ENCODE data around the gene MDC1. TPM values are rescaled to one million over a fixed set of nuclear protein-coding genes. Genes with fewer than 3 reads are reported as not detected.

The MDC1 gene
- total and polyA plus RNA-seq, 2 donors (not counting 3 experiments of a cell fraction or from before 2014, with no cell fraction given) = 16.8 to 42.3 TPM

DNA sequence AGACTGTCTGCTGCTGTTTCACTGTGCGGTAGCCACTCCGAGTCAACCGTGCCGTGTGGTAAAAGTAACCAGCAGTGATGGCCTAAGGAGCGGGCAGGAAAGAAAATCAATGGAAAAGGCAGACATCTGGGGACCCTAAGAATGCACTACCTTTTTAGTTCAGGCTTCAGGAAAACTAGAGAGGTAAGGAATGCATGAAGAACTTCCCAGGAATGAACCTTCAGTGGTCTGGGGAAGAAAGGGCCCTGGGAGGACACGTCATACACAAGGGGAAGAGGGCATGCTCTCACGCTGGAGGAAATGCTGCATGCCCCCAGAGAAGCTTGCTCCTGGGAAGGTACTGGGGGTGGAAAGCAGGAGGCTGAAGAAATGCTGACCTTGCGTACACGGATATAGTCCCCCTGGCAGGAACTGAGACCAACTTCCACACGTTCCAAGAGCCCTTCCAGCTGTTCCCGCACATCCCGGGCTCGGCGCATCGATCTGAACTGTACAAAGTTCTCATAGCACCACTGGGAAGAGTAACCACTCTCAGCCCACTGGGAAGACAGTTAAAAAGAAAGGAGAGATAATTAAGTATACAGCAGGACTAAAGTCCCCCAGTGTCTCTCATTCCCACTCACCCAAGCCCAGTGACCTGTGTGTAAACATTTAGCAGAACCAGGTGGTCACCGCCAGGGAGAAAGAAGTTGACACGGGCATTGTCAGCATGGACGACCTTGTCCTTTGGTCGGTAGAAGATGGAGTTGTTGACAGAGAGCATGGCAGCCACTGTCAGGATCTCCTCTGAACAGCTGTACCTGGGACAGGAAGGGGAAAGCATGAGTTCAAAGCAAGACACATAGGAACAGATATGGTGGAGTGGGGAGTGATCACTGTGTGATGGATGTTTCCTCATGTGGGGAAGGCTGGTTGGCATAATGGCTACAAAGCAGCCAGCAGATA lies 62.0 kb downstream of the MDC1 start:
- TF ChIP-seq FOS (IDR thresholded peaks at IDR 0.05; ENCODE audit: borderline replicate concordance, insufficient read depth, low read length) = no peak
- no peak for TF ChIP-seq JUN (IDR thresholded peaks at IDR 0.05; ENCODE audit: borderline replicate concordance, insufficient read depth, insufficient read length, low read depth)
- no peak for TF ChIP-seq GATA2 (IDR thresholded peaks at IDR 0.05; ENCODE audit: insufficient read depth, insufficient read length, low read depth, low read length)
- TF ChIP-seq POLR2AphosphoS5 (IDR thresholded peaks at IDR 0.05; ENCODE audit: insufficient read depth, low read depth, low read length) = no peak
- TF ChIP-seq, protein P1, sequence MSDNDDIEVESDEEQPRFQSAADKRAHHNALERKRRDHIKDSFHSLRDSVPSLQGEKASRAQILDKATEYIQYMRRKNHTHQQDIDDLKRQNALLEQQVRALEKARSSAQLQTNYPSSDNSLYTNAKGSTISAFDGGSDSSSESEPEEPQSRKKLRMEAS (IDR thresholded peaks at IDR 0.05; ENCODE audit: insufficient read depth, insufficient read length) = no peak
- no peak for TF ChIP-seq EZH2 (IDR thresholded peaks at IDR 0.05; ENCODE audit: borderline replicate concordance, low read depth, low read length, severe bottlenecking)
- TF ChIP-seq MYC (IDR thresholded peaks at IDR 0.05; ENCODE audit: low read depth, low read length) = no peak
- TF ChIP-seq, protein P2, sequence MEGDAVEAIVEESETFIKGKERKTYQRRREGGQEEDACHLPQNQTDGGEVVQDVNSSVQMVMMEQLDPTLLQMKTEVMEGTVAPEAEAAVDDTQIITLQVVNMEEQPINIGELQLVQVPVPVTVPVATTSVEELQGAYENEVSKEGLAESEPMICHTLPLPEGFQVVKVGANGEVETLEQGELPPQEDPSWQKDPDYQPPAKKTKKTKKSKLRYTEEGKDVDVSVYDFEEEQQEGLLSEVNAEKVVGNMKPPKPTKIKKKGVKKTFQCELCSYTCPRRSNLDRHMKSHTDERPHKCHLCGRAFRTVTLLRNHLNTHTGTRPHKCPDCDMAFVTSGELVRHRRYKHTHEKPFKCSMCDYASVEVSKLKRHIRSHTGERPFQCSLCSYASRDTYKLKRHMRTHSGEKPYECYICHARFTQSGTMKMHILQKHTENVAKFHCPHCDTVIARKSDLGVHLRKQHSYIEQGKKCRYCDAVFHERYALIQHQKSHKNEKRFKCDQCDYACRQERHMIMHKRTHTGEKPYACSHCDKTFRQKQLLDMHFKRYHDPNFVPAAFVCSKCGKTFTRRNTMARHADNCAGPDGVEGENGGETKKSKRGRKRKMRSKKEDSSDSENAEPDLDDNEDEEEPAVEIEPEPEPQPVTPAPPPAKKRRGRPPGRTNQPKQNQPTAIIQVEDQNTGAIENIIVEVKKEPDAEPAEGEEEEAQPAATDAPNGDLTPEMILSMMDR (IDR thresholded peaks at IDR 0.05; ENCODE audit: extremely low read depth in 1 of 2, insufficient read depth in 1 of 2, low read depth in 1 of 2, low read length in 2 of 2) = no peak
- no peak for TF ChIP-seq POLR2A (IDR thresholded peaks at IDR 0.05; ENCODE audit: low read depth, low read length)
- Histone ChIP-seq H3K4me3 (replicated peaks in 1 of 3; ENCODE audit: insufficient read depth in 1 of 3, low read depth in 1 of 3, low read length in 3 of 3) (no peak overlapping the region), H3K9me3 (replicated peaks; ENCODE audit: control insufficient read depth, insufficient read depth, low read length) (no peaks in the 10 kb centered on the region), H3K9me1 (replicated peaks; ENCODE audit: control insufficient read depth, extremely low read depth, insufficient read depth, low read length) (no peaks in the 10 kb centered on the region), H4K20me1 (replicated peaks; ENCODE audit: control insufficient read depth, extremely low read depth, insufficient read depth, low read length) (no peaks in the 10 kb centered on the region), H3K9ac (replicated peaks; ENCODE audit: extremely low read depth, insufficient read depth, low read length) (no peak overlapping the region), H3K79me2 (ENCODE audit: control insufficient read depth, insufficient read depth, low read length) (no peaks in the 10 kb centered on the region), H3K4me2 (ENCODE audit: insufficient read depth, low read length) (no peak overlapping the region), H3K4me1 (ENCODE audit: control insufficient read depth, extremely low read depth, insufficient read depth, low read length) (no peaks in the 10 kb centered on the region), H3K27ac (ENCODE audit: insufficient read depth, low read depth, low read length) (no peak overlapping the region), H3K36me3 (ENCODE audit: control insufficient read depth in 2 of 2, extremely low read depth in 1 of 2, insufficient read depth in 2 of 2, low read length in 2 of 2) (peaks cover 19 to 52% of the 10 kb centered on the region in 2 experiments), H3K27me3 (ENCODE audit: control insufficient read depth in 2 of 2, insufficient read depth in 2 of 2, low read length in 2 of 2) (no peaks in the 10 kb centered on the region), H2AFZ (ENCODE audit: low read depth, low read length) (no peak overlapping the region)
- POLR2A ChIA-PET = no interaction called here
- FAIRE-seq (no peak), DNase-seq (ENCODE audit: low read depth, low spot score) (no peak)
- CTCF ChIA-PET = no interaction called here
- intact Hi-C loops (cut with micrococcal nuclease) (no loop called here), dilution Hi-C loops (cut with MboI; ENCODE audit: extremely low pct_ligation_motif_present, low sequenced_read_pairs) (no loop called here)
- TSS peak; percentile 58 for BruUV-seq (replicated peaks)

Measured in endothelial cell of umbilical vein (primary cell).